Activated naive CD8-positive, alpha-beta T cell treated with anti-CD3 and anti-CD28 coated beads, Interleukin-2, amount 50 U/mL, for 16 hours (primary cell): ENCODE results near the gene CLTRN.
"Not testable (repeated sequence)": the region's sequence is repeated elsewhere in the genome, so short reads cannot be mapped to it uniquely, and the experiment has no call there.

ENCODE experiments used
- DNase-seq: peaks from one replicate; pipeline ENCODE4 v3.0.0-alpha.2; 2020; ENCODE audit warnings: low read depth, low spot score

CLTRN gene

GRCh38 chrX:15647510-15647909 lies 17.1 kb downstream of the CLTRN start:
- DNase-seq, result not testable (repeated sequence)

DNA sequence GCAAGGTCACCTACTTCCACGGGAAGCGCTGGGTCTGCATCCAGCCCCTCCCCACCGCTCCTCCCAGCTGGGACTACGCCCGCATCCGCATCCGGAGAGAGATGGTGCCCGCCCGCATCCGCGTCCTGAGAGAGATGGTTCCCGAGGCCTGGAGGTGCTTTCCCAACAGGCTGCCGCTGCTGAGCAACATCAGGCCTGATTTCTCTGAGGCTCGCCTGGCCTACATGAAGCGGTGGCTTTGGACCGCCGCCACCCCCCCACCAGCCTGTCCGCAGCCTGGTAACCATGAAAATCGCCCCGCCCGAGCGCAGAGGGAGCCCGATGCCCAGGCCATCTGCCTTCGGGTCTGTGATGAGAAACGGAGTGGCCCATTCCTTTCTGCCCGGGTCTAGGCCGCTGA lies 18.1 kb downstream of the CLTRN start:
- no peak for DNase-seq

- no peak for DNase-seq
These were observed 18.6 kb downstream of the CLTRN start for GRCh38 chrX:15646031-15646430.

DNA sequence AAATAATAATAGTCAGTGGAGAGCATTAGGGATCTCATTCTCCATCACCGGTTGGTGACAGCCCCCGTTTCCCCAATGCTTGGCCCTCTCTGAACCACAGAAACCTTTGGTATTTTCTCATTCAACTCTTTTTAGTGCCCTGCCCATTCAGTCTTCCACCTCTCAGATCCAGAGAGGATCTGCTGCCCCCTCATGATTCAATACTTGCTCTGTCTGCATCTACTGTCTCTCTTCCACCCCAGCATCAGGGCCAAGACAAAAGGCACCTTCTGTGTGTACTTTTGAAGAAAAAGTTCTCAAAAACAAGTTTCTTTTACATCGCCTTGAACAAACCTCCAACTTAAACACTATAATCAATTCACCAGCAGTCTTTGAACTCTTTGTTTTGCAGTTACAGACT lies 19.3 kb downstream of the CLTRN start:
- DNase-seq, result no peak

DNA sequence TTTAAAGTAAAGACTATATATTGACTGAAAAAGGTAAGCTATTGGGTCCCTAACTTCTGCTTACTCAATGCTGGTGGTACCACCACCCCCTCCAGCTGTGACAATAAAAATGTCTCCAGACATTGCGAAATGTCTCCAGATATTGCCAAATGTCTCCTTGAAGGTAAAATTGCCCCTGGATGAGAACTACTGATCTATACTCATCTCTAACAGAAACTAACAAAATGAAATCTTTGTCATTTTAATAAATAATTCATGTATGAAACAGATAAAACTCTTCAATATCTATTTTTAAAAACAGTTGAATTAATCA lies 20.1 kb downstream of the CLTRN start:
- no peak for DNase-seq

- DNase-seq, result no peak
These were observed 20.6 kb downstream of the CLTRN start for GRCh38 chrX:15643786-15644559.

- DNase-seq, result no peak
These were observed 33.0 kb downstream of the CLTRN start for GRCh38 chrX:15631637-15632036.

- DNase-seq, result no peak
These were observed 41.6 kb downstream of the CLTRN start for GRCh38 chrX:15623054-15623453.

DNA sequence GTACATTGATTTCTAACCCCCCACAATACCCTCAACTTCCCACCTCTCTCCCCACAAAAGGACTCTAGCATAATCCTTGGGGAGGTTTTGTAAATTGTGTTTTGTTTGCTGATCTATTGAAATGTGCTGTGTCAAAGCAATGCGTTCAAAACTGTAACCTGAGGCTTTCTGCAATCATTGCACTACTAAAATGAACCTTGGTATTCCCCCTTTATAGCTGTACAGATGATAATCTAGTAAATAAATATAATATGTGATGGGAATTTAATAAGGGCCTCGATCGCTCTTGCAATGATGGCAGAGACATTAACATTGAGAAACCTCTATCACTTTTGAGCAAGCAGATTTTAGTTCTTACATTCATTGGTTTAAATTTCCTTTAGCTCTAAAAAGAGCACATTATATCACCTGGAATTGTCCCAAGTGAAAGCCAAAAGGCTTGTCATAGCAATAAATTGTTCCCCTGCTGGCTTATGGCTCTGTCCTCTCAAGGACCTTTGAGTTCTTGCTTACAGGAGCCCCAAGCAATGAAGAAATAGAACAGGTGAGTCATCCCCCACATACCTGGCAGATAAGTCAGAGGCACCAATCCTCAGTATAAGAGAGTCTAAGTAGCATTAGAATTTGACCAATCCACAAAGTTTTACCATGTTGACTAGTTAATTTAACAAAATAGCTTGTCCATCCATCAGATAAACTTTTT lies 45.4 kb downstream of the CLTRN start:
- DNase-seq, result no peak

- DNase-seq, result no peak
These were observed 47.5 kb downstream of the CLTRN start for GRCh38 chrX:15617111-15617510.

DNA sequence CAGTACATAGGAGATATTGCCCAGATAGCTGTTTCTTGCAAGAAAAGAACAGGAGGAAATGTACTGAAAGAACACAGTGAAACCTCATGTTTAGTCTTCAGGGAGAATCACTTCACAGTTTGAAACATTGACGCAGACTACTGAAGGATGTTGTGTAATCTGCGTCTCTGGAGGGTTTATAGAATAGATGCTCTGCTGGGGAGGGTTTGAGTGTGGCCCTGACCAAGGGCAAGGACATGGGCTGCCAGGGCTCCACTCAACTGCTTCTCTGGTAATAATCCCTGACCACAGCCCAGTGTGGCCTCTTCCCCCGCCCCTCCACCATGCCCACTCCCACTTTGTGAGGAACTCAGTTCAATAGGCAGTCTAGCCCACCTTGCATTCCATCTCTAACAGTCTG lies 48.1 kb downstream of the CLTRN start:
- DNase-seq, result no peak

GRCh38 chrX:15607067-15607466 lies 57.5 kb downstream of the CLTRN start:
- DNase-seq, result no peak

DNA sequence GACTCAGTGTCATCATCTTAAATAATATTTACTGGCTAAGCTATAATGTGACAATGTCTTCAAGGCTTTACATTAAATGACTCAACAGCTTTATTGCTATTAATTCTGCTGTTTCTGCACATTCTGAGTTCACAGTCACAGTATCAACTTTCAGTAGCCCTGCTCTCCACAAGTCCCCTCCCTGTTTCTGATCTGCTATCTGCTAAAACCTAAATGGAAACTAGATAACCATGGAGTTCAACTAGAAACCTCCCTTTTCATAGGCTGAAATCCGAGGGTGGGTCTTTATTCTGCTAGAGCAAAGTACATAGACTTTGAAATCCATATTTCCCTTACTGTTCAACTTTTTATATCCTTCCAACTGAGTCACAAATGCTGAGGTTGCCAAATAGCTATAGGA lies 58.5 kb downstream of the CLTRN start:
- no peak for DNase-seq

DNA sequence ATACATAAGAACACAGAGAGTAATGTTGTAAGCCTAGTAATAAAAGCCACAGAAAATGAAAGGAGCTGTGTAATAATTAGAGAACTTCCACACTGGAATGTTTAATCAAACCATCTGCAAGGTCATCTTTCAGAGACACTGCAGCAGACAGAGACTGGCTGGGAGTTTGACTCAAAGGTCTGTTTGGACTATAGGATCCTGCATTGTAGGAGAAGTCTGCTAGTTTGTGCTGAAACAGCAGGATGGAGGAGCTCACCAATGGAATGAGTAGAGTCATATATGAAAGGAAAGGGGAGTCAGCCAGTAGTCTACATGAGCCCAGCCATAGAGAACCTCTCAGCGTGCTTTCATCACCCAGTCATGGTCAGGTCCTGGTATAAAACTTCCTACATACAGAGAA lies 59.4 kb downstream of the CLTRN start:
- no peak for DNase-seq

GRCh38 chrX:15602761-15603160 lies 61.8 kb downstream of the CLTRN start:
- DNase-seq, result no peak

DNA sequence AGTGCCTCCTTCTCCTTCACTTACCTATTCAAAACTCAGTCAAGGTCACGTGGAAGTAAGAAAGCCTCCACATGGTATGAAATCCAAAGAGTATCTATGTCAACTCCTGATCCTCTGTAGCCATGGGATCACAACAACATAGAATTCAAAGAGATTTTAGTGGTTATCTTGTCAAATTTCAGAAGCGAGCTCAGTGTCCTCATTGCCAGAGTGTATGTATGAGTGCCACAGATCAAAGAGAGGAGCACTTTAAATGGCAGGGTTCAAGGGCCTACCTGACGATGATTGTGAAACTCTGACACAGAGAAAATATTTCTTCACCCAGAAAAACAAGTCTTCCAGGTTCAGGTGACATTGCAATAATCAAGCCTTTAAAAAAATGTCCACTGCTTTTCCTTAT lies 62.7 kb downstream of the CLTRN start:
- no peak for DNase-seq

DNA sequence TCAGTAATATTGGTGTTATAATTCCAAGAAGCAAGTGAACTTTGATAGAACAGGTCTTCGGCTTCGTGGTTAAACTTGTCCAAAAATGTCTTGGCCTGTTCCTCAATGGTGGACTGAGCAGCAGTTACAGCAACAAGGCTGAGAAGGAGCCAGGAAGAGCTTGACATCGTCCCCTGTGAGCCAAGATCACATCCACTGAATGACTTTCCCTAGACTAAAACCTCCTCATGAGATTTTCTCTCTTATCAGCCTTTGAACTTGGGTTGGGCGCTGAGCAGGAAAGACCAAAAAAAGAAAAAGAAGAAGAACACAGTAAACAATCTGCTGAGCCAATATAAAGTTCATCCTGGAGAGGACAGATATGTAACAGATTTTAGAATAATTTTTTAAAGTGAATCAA lies 63.9 kb downstream of the CLTRN start, which contains the start of gene ACE2:
TSS of gene ACE2 (minus strand) at position 216 of the 400 bp plus-strand sequence. CDS start at position 167, 49 bp downstream.
- DNase-seq, result no peak

- DNase-seq, result no peak
These were observed 64.6 kb downstream of the CLTRN start for GRCh38 chrX:15600049-15600448.

DNA sequence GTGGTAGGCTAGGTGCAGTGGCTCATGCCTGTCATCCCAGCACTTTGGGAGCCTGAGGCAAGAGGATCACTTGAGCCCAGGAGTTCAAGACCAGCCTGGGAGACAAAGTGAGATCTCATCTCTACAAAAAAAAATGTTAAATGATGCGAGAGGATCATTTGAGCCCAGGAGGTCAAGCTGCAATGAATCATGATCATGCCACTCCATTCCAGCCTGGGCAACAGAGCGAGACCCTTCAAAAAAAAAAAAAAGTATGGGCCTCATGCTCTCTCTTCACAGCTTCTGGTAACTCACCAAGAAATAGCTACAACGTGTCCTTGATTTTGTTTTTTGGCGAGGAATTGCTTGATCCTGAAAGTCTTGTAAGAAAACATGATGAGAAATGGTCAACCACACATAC lies 65.1 kb downstream of the CLTRN start:
- no peak for DNase-seq

GRCh38 chrX:15598026-15598425 lies 66.6 kb downstream of the CLTRN start:
- no peak for DNase-seq

DNA sequence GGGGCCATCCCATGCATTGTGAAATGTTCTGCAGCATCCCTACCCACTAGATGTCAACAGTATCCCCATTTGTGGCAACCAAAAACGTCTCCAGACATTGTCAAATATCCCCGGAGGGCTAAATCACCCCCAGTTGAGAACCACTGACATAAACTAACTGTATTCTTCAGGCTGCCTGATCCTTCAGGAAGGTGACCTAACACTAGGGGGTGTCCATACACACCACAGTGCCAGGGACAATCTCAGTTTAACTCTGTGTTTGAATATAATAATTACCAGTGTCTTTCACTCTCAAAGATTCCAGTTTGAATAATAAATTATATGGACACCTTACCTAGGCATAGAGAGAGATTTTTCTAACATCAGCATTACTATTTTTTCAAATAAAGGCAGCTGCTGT lies 70.2 kb downstream of the CLTRN start:
- no peak for DNase-seq

DNA sequence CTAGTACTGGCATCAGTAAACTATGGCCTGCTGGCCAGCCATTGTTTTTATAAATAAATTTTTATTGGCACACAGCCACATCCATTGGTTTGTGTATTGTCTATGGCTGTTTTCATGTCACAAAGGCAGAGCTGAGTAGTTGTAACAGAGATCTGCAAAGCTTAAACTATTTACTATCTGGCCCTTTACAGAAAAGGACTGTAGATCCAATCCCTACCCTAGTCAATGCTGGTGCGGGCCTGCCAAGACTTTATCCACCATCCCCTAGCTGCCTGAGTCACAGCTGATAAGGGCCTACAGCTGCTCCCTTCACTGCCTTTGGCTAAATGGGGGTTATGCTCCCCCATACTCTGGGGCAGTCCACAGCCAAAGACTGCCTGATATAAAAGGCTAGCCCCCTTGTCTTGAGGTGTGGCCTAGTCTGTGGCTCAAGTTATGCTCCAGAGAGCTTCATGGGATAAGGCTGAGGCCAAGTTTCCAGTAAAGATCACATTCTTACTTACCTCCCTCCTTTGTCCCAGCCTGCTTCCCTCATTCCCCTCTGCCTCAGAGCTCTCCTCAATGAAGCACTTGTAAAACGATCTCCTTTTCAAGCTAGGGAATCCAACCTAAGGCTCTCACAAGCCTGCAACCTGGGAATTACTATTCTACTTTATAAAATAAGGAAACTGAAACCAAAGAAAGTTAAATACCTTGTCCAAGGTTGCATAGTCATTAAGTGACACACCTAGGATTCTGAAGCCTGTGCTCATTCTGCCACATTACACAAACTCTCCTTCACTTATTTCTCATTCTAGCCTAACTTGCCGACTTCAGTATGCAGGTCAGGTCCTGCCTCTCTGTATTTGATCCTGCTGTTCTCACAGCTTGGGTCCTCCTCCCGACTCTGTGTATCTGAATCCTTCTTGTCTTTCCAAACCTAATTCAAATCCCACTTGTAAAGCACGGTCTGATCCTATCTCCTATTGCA lies 84.5 kb downstream of the CLTRN start:
- no peak for DNase-seq
